NCI-H1048 (cell line): Measurements from ENCODE around the gene GLP1R.

Source experiments
- DNase-seq: peaks from one replicate; lab custom pipeline; 2025; lab: John Stamatoyannopoulos, UW

The GLP1R gene

GRCh38 chr6:39086294-39086693 lies 37.7 kb downstream of the GLP1R start:
- DNase-seq, result no peak

GRCh38 chr6:39086711-39087110 lies 38.1 kb downstream of the GLP1R start:
- no peak for DNase-seq

- no peak for DNase-seq
Measured at GRCh38 chr6:39087197-39087596, 38.6 kb downstream of the GLP1R start.

- DNase-seq, result no peak
Measured at GRCh38 chr6:39088331-39088730, 39.8 kb downstream of the GLP1R start.

- no peak for DNase-seq
Measured at GRCh38 chr6:39090036-39090435, 41.5 kb downstream of the GLP1R start.

- no peak for DNase-seq
Measured at GRCh38 chr6:39091220-39091619, 42.6 kb downstream of the GLP1R start.

GRCh38 chr6:39092124-39092523 lies 43.5 kb downstream of the GLP1R start:
- DNase-seq, result no peak

GRCh38 chr6:39093149-39093708 lies 44.6 kb downstream of the GLP1R start:
- no peak for DNase-seq

- DNase-seq, result no peak
Measured at GRCh38 chr6:39095578-39095977, 47.0 kb downstream of the GLP1R start.

GRCh38 chr6:39100358-39100757 lies 51.8 kb downstream of the GLP1R start:
- no peak for DNase-seq

- no peak for DNase-seq
Measured at GRCh38 chr6:39102071-39102820, 53.7 kb downstream of the GLP1R start.

GRCh38 chr6:39102821-39103136 lies 54.2 kb downstream of the GLP1R start:
- DNase-seq, result no peak

GRCh38 chr6:39104528-39104927 lies 55.9 kb downstream of the GLP1R start:
- no peak for DNase-seq

- no peak for DNase-seq
Measured at GRCh38 chr6:39107034-39107433, 58.5 kb downstream of the GLP1R start.

GRCh38 chr6:39107641-39108040 lies 59.1 kb downstream of the GLP1R start:
- DNase-seq, result no peak

- no peak for DNase-seq
Measured at GRCh38 chr6:39108041-39108839, 59.7 kb downstream of the GLP1R start.

GRCh38 chr6:39111280-39111679 lies 62.7 kb downstream of the GLP1R start:
- DNase-seq, result no peak

GRCh38 chr6:39113788-39114187 lies 65.2 kb downstream of the GLP1R start:
- no peak for DNase-seq

GRCh38 chr6:39114388-39114703 lies 65.8 kb downstream of the GLP1R start:
- no peak for DNase-seq

GRCh38 chr6:39114704-39115599 lies 66.4 kb downstream of the GLP1R start, which contains the start of gene SAYSD1:
SAYSD1 (minus strand) TSS chr6:39115186; CDS start chr6:39115089, 97 bp downstream.
- DNase-seq, result peak; percentile 87

GRCh38 chr6:39118921-39119320 lies 70.3 kb downstream of the GLP1R start:
- no peak for DNase-seq

GRCh38 chr6:39124114-39124513 lies 75.5 kb downstream of the GLP1R start:
- DNase-seq, result no peak
